ENCODE measurements around the gene SIRT3.

DNA sequence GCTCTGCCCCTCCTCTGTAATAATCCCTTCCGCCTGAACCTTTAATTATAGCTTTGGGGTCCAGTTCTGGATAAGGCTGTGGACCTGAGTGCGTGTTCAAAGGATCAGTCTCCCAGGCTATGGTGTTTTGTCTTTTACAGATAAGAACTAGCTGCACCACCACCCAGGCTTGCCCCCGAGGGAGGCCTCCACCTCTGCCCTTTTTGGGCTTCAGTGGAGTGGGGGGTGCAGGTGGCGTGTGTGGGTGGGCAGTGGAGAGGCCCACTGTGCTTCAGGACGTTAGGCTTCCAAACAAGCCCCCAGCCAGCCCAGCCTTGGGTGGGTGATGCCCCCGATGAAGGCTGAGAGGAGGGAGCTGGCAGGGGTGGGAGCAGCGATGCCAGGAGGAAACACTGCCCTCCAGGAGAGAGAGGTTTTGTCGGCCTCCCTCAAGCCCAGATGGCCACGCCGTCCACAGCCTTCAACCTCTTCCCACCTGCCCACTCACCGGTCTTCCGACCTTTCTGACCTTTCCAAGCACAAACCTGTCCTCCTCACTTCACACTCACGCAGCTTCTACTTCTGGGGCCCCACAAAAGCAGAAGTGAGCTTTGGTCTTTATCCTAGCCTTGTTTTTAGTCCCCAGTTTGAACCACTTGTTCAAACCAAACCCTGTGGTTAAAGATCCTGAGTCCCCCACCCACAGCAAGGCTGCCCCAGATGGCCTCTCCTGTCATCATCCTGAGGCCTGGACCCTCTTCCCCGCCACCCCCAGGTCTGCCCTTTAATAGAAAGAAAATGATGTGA lies 21.0 kb upstream of the SIRT3 start:
- TF ChIP-seq EZH2phosphoT487 (IDR thresholded peaks at IDR 0.05; ENCODE audit: insufficient read depth, low read depth) (no peak), EZH2 (IDR thresholded peaks at IDR 0.05; ENCODE audit: insufficient read depth, poor library complexity, severe bottlenecking) (no peak)

Data from GM23248 (cell line).